GM13977 (cell line): ENCODE results near the gene DAPK1.

Experiments
- DNase-seq: peaks from one replicate; pipeline ENCODE4 v3.0.0; 2012; ENCODE audit warnings: low spot score
- in situ Hi-C: fragments of 300-500 bp; cut with MboI; formaldehyde crosslinking; loops from one replicate; pipeline ENCODE4 v1.12.0; 2022; ENCODE audit warnings: low sequenced_read_pairs, low pct_unique_long_range_greater_than_20kb, mixed read lengths, inconsistent platforms; ENCODE audit not compliant: unreplicated experiment
- TF ChIP-seq, protein P1 (sequence below): IDR thresholded peaks from 2 replicates; pipeline ENCODE4 v1.5.1; 2012; ENCODE audit warnings: mild to moderate bottlenecking, control low read depth; ENCODE audit not compliant: insufficient read depth; ENCODE audit errors: extremely low read depth, missing control alignments

DAPK1 gene

GRCh38 chr9:87622098-87622497 lies 124.4 kb downstream of the DAPK1 start:
- in situ Hi-C loops = no loop called here
- TF ChIP-seq, protein P1, sequence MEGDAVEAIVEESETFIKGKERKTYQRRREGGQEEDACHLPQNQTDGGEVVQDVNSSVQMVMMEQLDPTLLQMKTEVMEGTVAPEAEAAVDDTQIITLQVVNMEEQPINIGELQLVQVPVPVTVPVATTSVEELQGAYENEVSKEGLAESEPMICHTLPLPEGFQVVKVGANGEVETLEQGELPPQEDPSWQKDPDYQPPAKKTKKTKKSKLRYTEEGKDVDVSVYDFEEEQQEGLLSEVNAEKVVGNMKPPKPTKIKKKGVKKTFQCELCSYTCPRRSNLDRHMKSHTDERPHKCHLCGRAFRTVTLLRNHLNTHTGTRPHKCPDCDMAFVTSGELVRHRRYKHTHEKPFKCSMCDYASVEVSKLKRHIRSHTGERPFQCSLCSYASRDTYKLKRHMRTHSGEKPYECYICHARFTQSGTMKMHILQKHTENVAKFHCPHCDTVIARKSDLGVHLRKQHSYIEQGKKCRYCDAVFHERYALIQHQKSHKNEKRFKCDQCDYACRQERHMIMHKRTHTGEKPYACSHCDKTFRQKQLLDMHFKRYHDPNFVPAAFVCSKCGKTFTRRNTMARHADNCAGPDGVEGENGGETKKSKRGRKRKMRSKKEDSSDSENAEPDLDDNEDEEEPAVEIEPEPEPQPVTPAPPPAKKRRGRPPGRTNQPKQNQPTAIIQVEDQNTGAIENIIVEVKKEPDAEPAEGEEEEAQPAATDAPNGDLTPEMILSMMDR = no peak
- DNase-seq = no peak

- DNase-seq = no peak
These were observed 125.3 kb downstream of the DAPK1 start for GRCh38 chr9:87622923-87623322.

DNA sequence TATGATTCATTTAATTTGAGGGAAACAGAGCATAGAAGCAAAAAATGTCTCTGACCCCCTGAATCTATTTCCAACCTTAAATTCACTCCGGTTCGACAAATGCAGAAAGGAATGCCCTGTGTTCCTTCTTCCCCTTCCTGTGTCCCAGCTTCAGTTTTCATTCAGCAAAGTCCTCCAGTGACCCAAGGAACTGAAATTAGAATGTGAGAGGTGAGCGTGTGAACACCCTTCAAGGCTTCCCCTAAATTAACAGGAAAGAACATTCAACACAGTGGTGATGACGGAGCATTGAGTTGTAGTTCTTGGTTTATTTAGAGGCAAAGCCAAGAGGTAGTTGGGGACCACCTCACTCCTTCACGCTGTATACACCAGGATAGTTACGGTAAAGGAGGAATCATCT lies 130.7 kb downstream of the DAPK1 start:
- in situ Hi-C loops = no loop called here
- TF ChIP-seq, protein P1 = no peak
- DNase-seq = no peak

More at GRCh38 chr9:87622923-87623322, 125.3 kb downstream of the DAPK1 start:
- TF ChIP-seq, protein P1 = no peak
- in situ Hi-C loops = no loop called here

GRCh38 chr9:87629104-87629503 lies 131.4 kb downstream of the DAPK1 start:
- TF ChIP-seq, protein P1 = no peak
- no peak for DNase-seq
- in situ Hi-C loops = no loop called here

DNA sequence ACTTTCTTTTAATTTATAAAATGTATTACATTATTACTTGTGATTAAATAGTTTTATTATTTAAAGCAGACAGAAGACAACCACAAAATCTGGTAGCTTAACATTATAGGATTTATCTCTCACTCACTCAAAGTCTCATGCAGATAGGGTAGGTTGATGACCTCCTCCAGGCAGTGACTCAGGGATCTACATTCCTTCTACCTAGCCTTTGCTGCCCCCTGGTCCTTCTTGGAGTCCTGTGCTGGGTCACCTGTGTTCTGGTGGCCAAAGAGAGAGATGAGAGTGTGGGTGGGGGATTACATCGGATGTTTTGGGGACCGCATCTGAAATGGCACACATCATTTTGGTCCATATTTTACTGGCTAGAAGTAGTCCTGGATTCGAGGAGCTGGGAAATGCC lies 132.6 kb downstream of the DAPK1 start:
- no peak for DNase-seq
- in situ Hi-C loops = no loop called here

DNA sequence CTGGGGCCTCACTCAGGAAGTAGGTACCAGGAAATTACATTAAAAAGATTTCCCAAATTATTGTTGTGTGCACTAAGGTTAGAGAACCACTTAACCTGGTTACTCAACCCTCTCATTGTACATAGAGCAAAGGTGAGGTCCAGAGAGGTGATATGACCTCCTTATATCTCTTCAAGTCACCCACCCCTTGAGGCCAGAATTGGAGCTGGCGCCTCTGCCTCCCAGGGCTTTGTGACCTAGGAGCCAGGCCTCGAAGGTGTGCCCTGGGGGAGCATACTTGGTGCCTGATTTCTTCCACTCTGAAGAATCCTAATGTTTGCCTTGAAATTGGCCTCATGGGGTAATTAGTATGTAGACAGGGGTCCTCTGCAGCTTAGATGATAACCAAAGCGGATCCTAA lies 133.2 kb downstream of the DAPK1 start:
- TF ChIP-seq, protein P1 = no peak
- no peak for DNase-seq
- in situ Hi-C loops = no loop called here

More for the DNA sequence above, 132.6 kb downstream of the DAPK1 start:
- TF ChIP-seq, protein P1 = no peak
